Right lobe of liver (tissue), 6 donors: Measurements from ENCODE around the gene BLM. TPM values are rescaled to one million over a fixed set of nuclear protein-coding genes. Genes with fewer than 3 reads are reported as not detected.

ENCODE experiments used
- ATAC-seq, 4 donors: fragments of 200-7000 bp; cut with Tn5 transposase; one replicate each; pipeline ENCODE4 v1.9.1; 2020; ENCODE audit warnings: mild to moderate bottlenecking in 4 of 4, moderate library complexity in 4 of 4
- DNase-seq, 3 donors: peaks; one replicate each; pipeline ENCODE4 v3.0.0-alpha.2; 2020
- H3K27ac ChIP-seq, 3 donors: fragments of 200-600 bp; one replicate each; pipeline ENCODE4 v1.8.0; 2022
- H3K27me3 ChIP-seq, 2 donors: fragments of 200-600 bp; one replicate each; pipeline ENCODE4 v1.8.0; 2022
- H3K36me3 ChIP-seq, 4 donors: fragments of 200-600 bp; sonication (generic) in 1 of 4; one replicate each; pipeline versions ENCODE4 v1.5.1 to v1.8.0; 2017 to 2022; ENCODE audit warnings: control low read depth in 1 of 4
- H3K4me1 ChIP-seq, 4 donors: fragments of 200-600 bp; sonication (generic) in 1 of 4; one replicate each; pipeline versions ENCODE4 v1.5.1 to v1.8.0; 2017 to 2022; ENCODE audit warnings: control low read depth in 1 of 4
- H3K4me3 ChIP-seq, 3 donors: fragments of 200-600 bp; one replicate each; pipeline ENCODE4 v1.8.0; 2022
- H3K9me3 ChIP-seq, 4 donors: fragments of 200-600 bp; sonication (generic) in 1 of 4; one replicate each; pipeline versions ENCODE4 v1.5.1 to v1.8.0; 2017 to 2022; ENCODE audit warnings: control low read depth in 1 of 4
- POLR2A ChIP-seq: fragments of 450-650 bp; IDR thresholded peaks from one replicate; pipeline ENCODE4 v1.6.1; 2017; ENCODE audit warnings: antibody characterized with exemption, mild to moderate bottlenecking
- WGBS: methylation state at CpG from one replicate; pipeline ENCODE4 v1.1.6; 2018; ENCODE audit warnings: low coverage, low lambda C conversion rate; ENCODE audit not compliant: insufficient coverage; ENCODE audit errors: missing lambda C conversion rate; 5-methylcytosine and 5-hydroxymethylcytosine counted together
- intact Hi-C, 2 donors: fragments of 100-400 bp; cut with DNase I; formaldehyde crosslinking; loops; one replicate each; pipeline versions ENCODE4 v1.11.2 to v1.14.1; 2022
- total RNA-seq, 6 experiments: library from RNA; depleted of rRNA in 2 of 6; stranded (reverse); fragments of >200 nt in 2 of 6; fragmentation: NEBNext Ultra II Directional in 3 of 6; extraction: Animal tissue kit (Norgen Biotek cat#: 25700) in 3 of 6; gene quantifications; one replicate each; pipeline versions ENCODE4 v1.1.0 to v1.2.4, GENCODE V29; 2016 to 2023
- TF ChIP-seq, protein P1 (sequence below), 4 donors: fragments of 200-600 bp in 3 of 4; fragments of 450-650 bp in 1 of 4; IDR thresholded peaks; one replicate each; pipeline versions ENCODE4 v1.5.1 to v1.8.0; 2016 to 2022; ENCODE audit warnings: antibody characterized with exemption in 4 of 4, mild to moderate bottlenecking in 2 of 4
- donor health status: DM: no; HTN: yes; CAD: no.
- donor health status: DM: no; HTN: no; CAD: no.
- donor health status: DM: no; HTN: no; CAD: no.
- donor health status: DM: no; HTN: yes; CAD: no.
- donor health status: DM: no; HTN: yes; CAD: no.

Gene BLM
- total RNA-seq, 6 experiments from 2014 or later, result 0.20 to 2.3 (median 0.45) TPM

DNA sequence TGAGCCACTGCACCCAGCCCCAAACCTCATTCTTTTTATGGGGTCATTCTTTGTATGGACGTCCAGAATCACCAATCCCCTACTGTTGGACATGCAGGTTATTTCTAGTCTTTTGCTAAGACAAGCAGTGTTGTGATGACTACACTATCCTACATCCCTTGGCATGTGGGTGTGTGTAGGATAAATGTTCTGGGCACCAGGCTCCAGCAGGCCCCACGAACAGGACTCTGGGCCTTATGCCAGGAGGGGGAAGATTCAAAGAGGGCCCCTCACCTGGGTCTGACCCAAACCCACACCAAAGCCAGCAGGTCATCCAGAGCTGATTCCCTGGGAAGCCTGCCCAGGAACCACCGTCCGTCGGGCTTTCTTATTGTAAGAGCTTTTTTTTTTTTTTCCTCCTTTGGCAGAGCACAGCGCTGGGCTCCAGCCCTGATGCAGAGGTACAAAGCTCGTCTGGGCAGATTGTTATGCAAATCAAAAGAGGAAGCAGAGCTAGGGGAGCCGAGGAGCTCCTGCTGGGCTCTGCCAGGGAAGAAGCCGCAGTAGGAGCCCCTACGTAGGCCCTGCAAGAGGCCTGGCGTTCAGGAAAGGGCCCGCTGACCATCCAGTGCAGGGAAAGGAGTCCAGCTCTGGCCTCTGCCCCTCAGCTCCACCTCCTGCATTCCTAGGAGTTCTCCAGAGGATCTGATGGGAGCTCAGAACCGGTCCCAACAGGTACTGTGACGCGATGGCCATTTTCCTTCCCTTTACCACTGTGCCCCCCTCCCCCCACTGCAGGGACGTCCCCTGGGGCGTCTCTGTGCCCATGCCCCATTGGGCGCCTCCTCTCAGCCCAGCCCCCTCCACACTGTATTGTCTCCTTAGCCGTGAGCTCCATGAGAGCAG lies 122.3 kb downstream of the BLM start:
- H3K27me3 ChIP-seq, result no peaks in the 10 kb centered on the region
- no peak overlapping the region for H3K4me3 ChIP-seq
- H3K9me3 ChIP-seq, result no peaks in the 10 kb centered on the region
- ATAC-seq, result peak; percentile 44 to 70 (median 60)
- no peaks in the 10 kb centered on the region for H3K36me3 ChIP-seq
- H3K4me1 ChIP-seq, result no peaks in the 10 kb centered on the region
- DNase-seq, result no peak
- H3K27ac ChIP-seq, result no peak overlapping the region
- intact Hi-C loops, result no loop called here
- TF ChIP-seq POLR2A, result no peak
- TF ChIP-seq, protein P1, sequence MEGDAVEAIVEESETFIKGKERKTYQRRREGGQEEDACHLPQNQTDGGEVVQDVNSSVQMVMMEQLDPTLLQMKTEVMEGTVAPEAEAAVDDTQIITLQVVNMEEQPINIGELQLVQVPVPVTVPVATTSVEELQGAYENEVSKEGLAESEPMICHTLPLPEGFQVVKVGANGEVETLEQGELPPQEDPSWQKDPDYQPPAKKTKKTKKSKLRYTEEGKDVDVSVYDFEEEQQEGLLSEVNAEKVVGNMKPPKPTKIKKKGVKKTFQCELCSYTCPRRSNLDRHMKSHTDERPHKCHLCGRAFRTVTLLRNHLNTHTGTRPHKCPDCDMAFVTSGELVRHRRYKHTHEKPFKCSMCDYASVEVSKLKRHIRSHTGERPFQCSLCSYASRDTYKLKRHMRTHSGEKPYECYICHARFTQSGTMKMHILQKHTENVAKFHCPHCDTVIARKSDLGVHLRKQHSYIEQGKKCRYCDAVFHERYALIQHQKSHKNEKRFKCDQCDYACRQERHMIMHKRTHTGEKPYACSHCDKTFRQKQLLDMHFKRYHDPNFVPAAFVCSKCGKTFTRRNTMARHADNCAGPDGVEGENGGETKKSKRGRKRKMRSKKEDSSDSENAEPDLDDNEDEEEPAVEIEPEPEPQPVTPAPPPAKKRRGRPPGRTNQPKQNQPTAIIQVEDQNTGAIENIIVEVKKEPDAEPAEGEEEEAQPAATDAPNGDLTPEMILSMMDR (IDR thresholded peaks at IDR 0.05), result no peak
- WGBS, result 57% methylated on average over 7 of the region's 19 CpGs

DNA sequence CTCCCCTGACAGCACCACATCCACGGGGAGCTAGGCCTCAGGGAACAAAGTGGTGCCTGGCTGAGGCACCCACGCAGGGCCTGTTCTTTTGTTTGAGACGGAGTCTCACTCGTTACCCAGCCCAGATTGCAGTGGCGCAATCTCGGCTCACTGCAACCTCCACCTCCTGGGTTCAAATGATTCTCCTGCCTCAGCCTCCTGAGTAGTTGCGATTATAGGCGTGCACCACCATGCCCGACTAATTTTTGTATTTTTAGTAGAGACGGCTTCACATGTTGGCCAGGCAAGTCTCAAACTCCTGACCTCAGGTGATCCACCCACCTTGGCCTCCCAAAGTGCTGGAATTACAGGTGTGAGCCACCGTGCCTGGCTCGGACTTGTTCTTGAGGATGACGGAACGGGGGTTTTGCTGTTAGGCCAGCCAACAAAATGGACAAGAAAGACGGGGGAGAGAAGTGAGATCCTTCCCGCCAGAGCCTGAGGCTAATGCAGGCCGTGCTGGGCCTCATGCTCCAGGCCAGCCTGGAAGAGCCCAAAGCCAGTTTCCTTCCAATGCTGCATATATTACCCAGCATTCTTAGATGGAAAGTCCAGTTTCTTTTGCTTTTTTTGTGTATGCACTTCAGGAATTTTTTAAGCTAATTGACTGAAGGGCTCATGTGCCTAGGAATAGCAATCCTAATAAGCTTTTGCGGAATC lies 123.2 kb downstream of the BLM start:
- intact Hi-C loops, result no loop called here
- DNase-seq (no peak), ATAC-seq (no peak)
- no peaks in the 10 kb centered on the region for H3K36me3 ChIP-seq
- H3K9me3 ChIP-seq, result no peaks in the 10 kb centered on the region
- no peaks in the 10 kb centered on the region for H3K4me1 ChIP-seq
- no peaks in the 10 kb centered on the region for H3K27me3 ChIP-seq
- TF ChIP-seq, protein P1 (IDR thresholded peaks at IDR 0.05), result no peak
- TF ChIP-seq POLR2A, result no peak
- 93% methylated on average over 5 of the region's 18 CpGs for WGBS
- H3K4me3 ChIP-seq, result no peak overlapping the region
- no peak overlapping the region for H3K27ac ChIP-seq

DNA sequence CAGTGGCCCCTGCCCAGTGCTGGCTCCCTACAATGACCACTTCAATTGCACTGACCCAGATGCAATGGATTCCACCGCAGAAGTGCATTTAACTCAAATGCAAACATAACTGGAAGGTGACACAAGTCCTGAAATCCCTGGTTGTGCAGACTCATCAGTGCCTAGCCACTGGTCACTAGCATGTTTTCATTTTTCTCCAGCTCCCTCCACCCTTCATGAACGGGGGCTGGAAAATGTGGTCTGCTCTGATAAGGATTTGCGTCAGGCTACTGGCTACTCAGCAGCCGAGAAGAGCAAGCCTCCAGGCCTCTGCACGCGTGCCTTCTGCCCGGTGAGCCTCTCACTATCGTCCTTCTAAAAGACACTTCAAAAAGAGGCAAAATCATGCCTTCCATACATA lies 123.8 kb downstream of the BLM start:
- no peaks in the 10 kb centered on the region for H3K9me3 ChIP-seq
- 75% methylated on average over 8 of the region's 8 CpGs for WGBS
- H3K4me1 ChIP-seq, result no peaks in the 10 kb centered on the region
- intact Hi-C loops, result no loop called here
- no peak overlapping the region for H3K27ac ChIP-seq
- no peaks in the 10 kb centered on the region for H3K27me3 ChIP-seq
- no peaks in the 10 kb centered on the region for H3K36me3 ChIP-seq
- ATAC-seq (no peak), DNase-seq (no peak)
- no peak for TF ChIP-seq POLR2A
- TF ChIP-seq, protein P1 (IDR thresholded peaks at IDR 0.05), result no peak
- no peak overlapping the region for H3K4me3 ChIP-seq

DNA sequence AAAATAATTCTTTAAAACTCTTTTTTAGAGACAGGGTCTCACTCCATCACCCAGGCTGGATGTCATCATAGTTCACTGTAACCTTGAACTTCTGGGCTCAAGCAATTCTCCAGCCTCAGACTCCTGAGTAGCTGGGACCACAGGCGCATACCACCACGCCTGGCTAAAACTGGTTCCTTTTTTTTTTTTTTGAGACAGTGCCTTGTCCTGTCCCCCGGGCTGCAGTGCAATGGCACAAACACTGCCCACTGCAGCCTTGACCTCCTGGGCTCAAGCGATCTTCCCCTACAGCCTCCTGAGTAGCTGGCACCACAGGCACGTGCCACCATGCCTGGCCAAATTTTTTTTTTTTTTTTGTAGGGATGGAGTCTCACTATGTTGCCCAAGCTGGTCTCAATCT lies 127.5 kb downstream of the BLM start:
- H3K27ac ChIP-seq, result no peak overlapping the region
- WGBS, result 59% methylated on average over 5 of the region's 5 CpGs
- peak in 1 of 4 donors; percentile 18 for ATAC-seq

More for the DNA sequence above, 127.5 kb downstream of the BLM start:
- intact Hi-C loops, result no loop called here
- no peak for DNase-seq
- no peaks in the 10 kb centered on the region for H3K27me3 ChIP-seq
- H3K36me3 ChIP-seq, result no peaks in the 10 kb centered on the region
- H3K4me1 ChIP-seq, result no peaks in the 10 kb centered on the region
- H3K4me3 ChIP-seq, result no peak overlapping the region
- TF ChIP-seq, protein P1 (IDR thresholded peaks at IDR 0.05), result no peak
- no peak for TF ChIP-seq POLR2A
- H3K9me3 ChIP-seq, result no peaks in the 10 kb centered on the region
